SK-N-SH treated with all-trans-retinoic acid at 6 μM for 48 hours (cell line): ENCODE results near the gene GLI3.

Experiments used
- ATAC-seq: fragments of 200-7000 bp; cut with Tn5 transposase; 3 replicates; pipeline ENCODE4 v1.9.1; 2020; ENCODE audit warnings: mild to moderate bottlenecking, moderate library complexity
- ARNTL ChIP-seq: fragments of 450-650 bp; formaldehyde crosslinking; IDR thresholded peaks from 2 replicates; pipeline ENCODE4 v1.5.0; 2020; ENCODE audit warnings: low read depth, mild to moderate bottlenecking, moderate library complexity, borderline replicate concordance
- BACH2 ChIP-seq: fragments of 250-450 bp; sonication (Bioruptor Pico); IDR thresholded peaks from 2 replicates; pipeline ENCODE4 v1.9.0; 2021; ENCODE audit warnings: mild to moderate bottlenecking, borderline replicate concordance
- CREB5 ChIP-seq: fragments of 250-450 bp; sonication (Bioruptor Pico); IDR thresholded peaks from 2 replicates; pipeline ENCODE4 v1.5.1; 2020; ENCODE audit warnings: low read depth, mild to moderate bottlenecking, moderate library complexity
- CSDC2 ChIP-seq: fragments of 250-450 bp; sonication (Bioruptor Pico); IDR thresholded peaks from 2 replicates; pipeline ENCODE4 v1.5.0; 2020; ENCODE audit warnings: mild to moderate bottlenecking, moderate library complexity
- CSRNP3 ChIP-seq: fragments of 250-450 bp; sonication (Bioruptor Pico); IDR thresholded peaks from 2 replicates; pipeline ENCODE4 v1.5.1; 2021; ENCODE audit warnings: mild to moderate bottlenecking, moderate library complexity
- ESRRG ChIP-seq: fragments of 250-450 bp; sonication (Bioruptor Pico); IDR thresholded peaks from 2 replicates; pipeline ENCODE4 v1.6.1; 2021; ENCODE audit warnings: mild to moderate bottlenecking
- GLIS3 ChIP-seq: fragments of 250-450 bp; sonication (Bioruptor Pico); IDR thresholded peaks from 2 replicates; pipeline ENCODE4 v1.5.0; 2020; ENCODE audit warnings: mild to moderate bottlenecking, moderate library complexity
- ISL1 ChIP-seq: fragments of 250-450 bp; sonication (Bioruptor Pico); IDR thresholded peaks from 2 replicates; pipeline ENCODE4 v2.1.2; 2022; ENCODE audit warnings: mild to moderate bottlenecking, moderate library complexity
- OSR1 ChIP-seq: fragments of 250-450 bp; sonication (Bioruptor Pico); IDR thresholded peaks from 2 replicates; pipeline ENCODE4 v1.8.0; 2022; ENCODE audit warnings: moderate library complexity, mild to moderate bottlenecking, inconsistent platforms
- PATZ1 ChIP-seq: fragments of 250-450 bp; sonication (Bioruptor Pico); IDR thresholded peaks from 2 replicates; pipeline ENCODE4 v1.8.0; 2020; ENCODE audit warnings: mild to moderate bottlenecking, moderate library complexity, borderline replicate concordance
- POU6F1 ChIP-seq: fragments of 250-450 bp; sonication (Bioruptor Pico); IDR thresholded peaks from 2 replicates; pipeline ENCODE4 v1.8.0; 2021; ENCODE audit warnings: low read depth, mild to moderate bottlenecking, moderate library complexity, borderline replicate concordance
- PPARA ChIP-seq: fragments of 250-450 bp; sonication (Bioruptor Pico); IDR thresholded peaks from 2 replicates; pipeline ENCODE4 v1.5.0; 2020; ENCODE audit warnings: mild to moderate bottlenecking, borderline replicate concordance
- RARB ChIP-seq: fragments of 250-450 bp; sonication (Bioruptor Pico); IDR thresholded peaks from 2 replicates; pipeline ENCODE4 v1.8.0; 2021; ENCODE audit warnings: mild to moderate bottlenecking, moderate library complexity
- SNAI2 ChIP-seq: fragments of 250-450 bp; sonication (Bioruptor Pico); IDR thresholded peaks from 2 replicates; pipeline ENCODE4 v1.5.0; 2020; ENCODE audit warnings: mild to moderate bottlenecking, moderate library complexity
- TCF4 ChIP-seq: fragments of 250-450 bp; sonication (Bioruptor Pico); IDR thresholded peaks from 2 replicates; pipeline ENCODE4 v1.8.0; 2021; ENCODE audit warnings: mild to moderate bottlenecking, moderate library complexity, borderline replicate concordance
- TOX ChIP-seq: fragments of 250-450 bp; sonication (Bioruptor Pico); IDR thresholded peaks from 2 replicates; pipeline ENCODE4 v1.8.0; 2021; ENCODE audit warnings: mild to moderate bottlenecking, moderate library complexity, borderline replicate concordance
- TSHZ2 ChIP-seq: fragments of 250-450 bp; sonication (Bioruptor Pico); IDR thresholded peaks from 2 replicates; pipeline ENCODE4 v1.5.0; 2020; ENCODE audit warnings: mild to moderate bottlenecking, moderate library complexity
- ZC3H10 ChIP-seq: fragments of 250-450 bp; sonication (Bioruptor Pico); IDR thresholded peaks from 2 replicates; pipeline ENCODE4 v1.5.1; 2021; ENCODE audit warnings: mild to moderate bottlenecking, moderate library complexity
- ZFP3 ChIP-seq: fragments of 250-450 bp; sonication (Bioruptor Pico); IDR thresholded peaks from 2 replicates; pipeline ENCODE4 v1.5.0; 2020; ENCODE audit warnings: mild to moderate bottlenecking, moderate library complexity
- ZFP30 ChIP-seq: fragments of 450-650 bp; formaldehyde crosslinking; IDR thresholded peaks from 2 replicates; pipeline ENCODE4 v1.5.0; 2022; ENCODE audit warnings: mild to moderate bottlenecking, moderate library complexity
- ZNF565 ChIP-seq: fragments of 450-650 bp; formaldehyde crosslinking; conservative IDR thresholded peaks from 2 replicates; pipeline ENCODE4 v1.5.0; 2020; ENCODE audit warnings: low read depth, mild to moderate bottlenecking, moderate library complexity
- ZNF70 ChIP-seq: fragments of 450-650 bp; formaldehyde crosslinking; IDR thresholded peaks from 2 replicates; pipeline ENCODE4 v1.5.0; 2020; ENCODE audit warnings: mild to moderate bottlenecking, moderate library complexity
- ZNF8 ChIP-seq: fragments of 450-650 bp; formaldehyde crosslinking; IDR thresholded peaks from 2 replicates; pipeline ENCODE4 v1.5.0; 2020; ENCODE audit warnings: mild to moderate bottlenecking, moderate library complexity

The GLI3 gene

GRCh38 chr7:42183547-42183946 is 53.5 kb downstream of the GLI3 start:
- no peak for ATAC-seq
- TF ChIP-seq ZFP3, result no peak
- no peak for TF ChIP-seq ZNF70
- no peak for TF ChIP-seq ZFP30 (CRISPR knock-in tag)
- TF ChIP-seq GLIS3, result no peak
- TF ChIP-seq CSDC2 (CRISPR knock-in tag), result no peak
- TF ChIP-seq ISL1 (CRISPR knock-in tag), result no peak
- no peak for TF ChIP-seq TOX
- no peak for TF ChIP-seq CREB5

GRCh38 chr7:42181566-42181965 is 55.4 kb downstream of the GLI3 start:
- no peak for ATAC-seq
- TF ChIP-seq ZC3H10 (no peak), ZFP3 (no peak), ARNTL (CRISPR knock-in tag) (no peak), OSR1 (no peak), CSDC2 (CRISPR knock-in tag) (no peak), PPARA (CRISPR knock-in tag) (no peak), GLIS3 (no peak), ZNF70 (no peak), TSHZ2 (CRISPR knock-in tag) (no peak), ZNF565 (CRISPR knock-in tag) (no peak), TCF4 (CRISPR knock-in tag) (no peak), PATZ1 (no peak), RARB (no peak), ZNF8 (no peak)

- ATAC-seq, result no peak
- TF ChIP-seq TCF4 (CRISPR knock-in tag) (no peak), CREB5 (no peak), TSHZ2 (CRISPR knock-in tag) (no peak), GLIS3 (no peak), RARB (no peak), BACH2 (CRISPR knock-in tag) (no peak), ZFP3 (no peak), ISL1 (CRISPR knock-in tag) (no peak), ZFP30 (CRISPR knock-in tag) (no peak), CSDC2 (CRISPR knock-in tag) (no peak), ZNF70 (no peak), ARNTL (CRISPR knock-in tag) (no peak), TOX (no peak), POU6F1 (CRISPR knock-in tag) (no peak), PATZ1 (no peak), CSRNP3 (CRISPR knock-in tag) (no peak), ESRRG (CRISPR knock-in tag) (no peak), SNAI2 (CRISPR knock-in tag) (no peak), OSR1 (no peak), ZNF565 (CRISPR knock-in tag) (no peak)
These were observed 56.2 kb downstream of the GLI3 start for GRCh38 chr7:42180806-42181205.
